Muscle layer of duodenum (tissue), 2 donors: ENCODE measurements around the gene C5orf58.

Source experiments
- H3K27ac ChIP-seq: one replicate; pipeline ENCODE4 v1.7.0; 2013; ENCODE audit warnings: mild to moderate bottlenecking, low read length
- H3K27me3 ChIP-seq: one replicate; pipeline ENCODE4 v1.7.0; 2013; ENCODE audit warnings: low read depth, mild to moderate bottlenecking, control low read depth, low read length
- H3K36me3 ChIP-seq, 2 donors: one replicate each; pipeline ENCODE4 v1.7.0; 2013; ENCODE audit warnings: low read length in 2 of 2, control low read depth in 1 of 2, mild to moderate bottlenecking in 1 of 2; ENCODE audit not compliant: insufficient read depth in 2 of 2, control insufficient read depth in 1 of 2
- H3K4me1 ChIP-seq, 2 donors: one replicate each; pipeline ENCODE4 v1.7.0; 2013; ENCODE audit warnings: low read length in 2 of 2, mild to moderate bottlenecking in 2 of 2, control low read depth in 1 of 2, moderate library complexity in 1 of 2; ENCODE audit not compliant: insufficient read depth in 2 of 2, control insufficient read depth in 1 of 2
- H3K4me3 ChIP-seq, 2 donors: one replicate each; pipeline ENCODE4 v1.7.0; 2013; ENCODE audit warnings: low read length in 2 of 2, low read depth in 1 of 2, mild to moderate bottlenecking in 1 of 2
- H3K9me3 ChIP-seq, 2 donors: one replicate each; pipeline ENCODE4 v1.7.0; 2013; ENCODE audit warnings: low read length in 2 of 2, control low read depth in 1 of 2, mild to moderate bottlenecking in 1 of 2; ENCODE audit not compliant: control insufficient read depth in 1 of 2
- donor health status: healthy.

Gene C5orf58

DNA sequence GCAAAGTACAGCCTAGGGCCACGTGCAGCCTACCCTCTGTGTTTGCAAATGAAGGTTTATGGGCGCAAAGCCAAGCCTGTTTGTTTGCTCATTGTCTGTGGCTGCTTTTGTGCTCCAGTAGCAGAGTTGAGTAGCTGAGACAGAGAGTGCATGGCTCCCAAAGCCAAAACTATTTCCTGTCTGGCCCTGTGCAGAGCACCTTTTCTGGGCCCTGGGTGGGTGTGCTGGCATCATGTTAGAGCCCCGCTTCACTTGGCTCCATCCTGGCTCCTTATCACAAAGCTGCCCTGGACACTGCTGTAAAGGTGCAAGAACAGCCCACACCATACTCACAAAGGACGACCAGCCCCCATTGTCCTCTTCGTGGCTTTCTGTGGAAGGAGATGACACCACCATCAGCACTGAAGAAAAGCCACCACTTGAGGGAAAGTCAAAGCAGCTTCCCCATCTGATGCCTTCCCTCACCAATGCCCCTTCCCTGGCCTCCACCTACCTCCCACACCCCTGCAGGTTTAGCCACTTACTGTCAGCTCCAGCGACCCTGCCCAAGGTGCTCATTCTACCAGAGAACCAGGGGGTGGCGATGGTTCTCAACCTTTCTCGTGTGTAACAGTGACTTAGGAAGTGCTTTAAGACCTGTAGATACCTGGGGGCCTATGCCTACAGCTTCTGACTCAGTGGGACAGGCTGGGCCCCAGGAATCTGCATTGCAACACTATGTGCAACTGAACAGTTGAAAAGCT, 41.4 kb downstream of the C5orf58 start:
- no peak overlapping the region for H3K27ac ChIP-seq
- H3K36me3 ChIP-seq, result peaks cover 0 to 5% of the 10 kb centered on the region in 2 donors
- no peaks in the 10 kb centered on the region for H3K9me3 ChIP-seq
- no peaks in the 10 kb centered on the region for H3K27me3 ChIP-seq
- H3K4me3 ChIP-seq, result no peak overlapping the region
- peaks cover 0 to 6% of the 10 kb centered on the region in 2 donors for H3K4me1 ChIP-seq

DNA sequence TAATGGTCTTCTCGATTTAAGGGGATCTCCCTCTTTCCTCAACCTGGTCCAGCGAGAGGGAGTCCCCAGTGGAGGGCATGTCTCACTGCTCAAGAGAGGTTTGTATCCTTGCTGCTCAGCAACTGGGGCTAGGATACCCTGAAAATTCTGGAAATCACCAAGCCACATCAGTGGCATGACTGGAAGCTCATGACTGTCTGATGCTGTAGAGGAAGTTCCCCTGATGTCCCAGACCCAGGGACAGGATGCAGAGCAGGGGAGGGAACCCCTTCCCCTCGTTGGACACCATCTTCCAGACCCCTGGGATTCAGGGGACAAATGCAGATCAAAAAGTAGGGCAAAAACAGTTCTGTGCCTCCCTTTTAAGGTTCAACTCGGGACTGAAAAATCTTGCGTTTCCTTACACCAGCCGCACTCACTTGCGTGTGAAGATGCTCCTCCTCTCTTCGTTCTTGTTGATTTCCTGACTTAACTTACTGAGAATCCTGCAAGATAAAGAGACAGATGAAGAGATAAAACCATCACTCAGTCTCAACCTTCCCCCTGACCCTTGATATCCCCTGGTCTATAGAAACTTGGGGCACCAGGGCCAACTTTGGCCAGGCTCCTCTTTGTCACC, 42.7 kb downstream of the C5orf58 start:
- H3K27ac ChIP-seq, result no peak overlapping the region
- no peak overlapping the region for H3K4me3 ChIP-seq
- peaks cover 0 to 5% of the 10 kb centered on the region in 2 donors for H3K36me3 ChIP-seq
- H3K4me1 ChIP-seq, result peaks cover 11 to 16% of the 10 kb centered on the region in 2 donors
- H3K9me3 ChIP-seq, result no peaks in the 10 kb centered on the region
- H3K27me3 ChIP-seq, result no peaks in the 10 kb centered on the region

DNA sequence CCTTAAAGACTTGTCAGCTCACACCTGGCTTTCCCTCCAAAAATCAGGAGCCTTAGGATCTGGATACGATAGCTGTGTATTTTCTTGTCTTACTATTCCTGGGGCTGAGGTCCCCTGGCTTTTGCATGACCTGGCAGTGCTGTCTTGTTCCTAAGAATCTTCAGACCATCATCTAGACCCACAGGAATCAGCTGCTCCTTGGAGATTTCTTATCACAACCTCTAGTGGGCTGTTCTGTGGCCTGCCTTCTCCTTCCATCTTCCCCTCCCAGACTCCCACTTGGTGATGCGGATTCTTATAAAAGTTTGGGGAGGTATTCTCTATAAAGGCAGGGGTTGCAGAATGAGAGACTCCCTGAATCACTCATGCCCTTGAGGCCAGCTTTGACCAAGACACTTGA, 43.4 kb downstream of the C5orf58 start:
- no peaks in the 10 kb centered on the region for H3K9me3 ChIP-seq
- H3K27me3 ChIP-seq, result no peaks in the 10 kb centered on the region
- H3K4me1 ChIP-seq, result peaks cover 11 to 21% of the 10 kb centered on the region in 2 donors
- no peak overlapping the region for H3K27ac ChIP-seq
- H3K36me3 ChIP-seq, result peaks cover 0 to 5% of the 10 kb centered on the region in 2 donors
- no peak overlapping the region for H3K4me3 ChIP-seq

DNA sequence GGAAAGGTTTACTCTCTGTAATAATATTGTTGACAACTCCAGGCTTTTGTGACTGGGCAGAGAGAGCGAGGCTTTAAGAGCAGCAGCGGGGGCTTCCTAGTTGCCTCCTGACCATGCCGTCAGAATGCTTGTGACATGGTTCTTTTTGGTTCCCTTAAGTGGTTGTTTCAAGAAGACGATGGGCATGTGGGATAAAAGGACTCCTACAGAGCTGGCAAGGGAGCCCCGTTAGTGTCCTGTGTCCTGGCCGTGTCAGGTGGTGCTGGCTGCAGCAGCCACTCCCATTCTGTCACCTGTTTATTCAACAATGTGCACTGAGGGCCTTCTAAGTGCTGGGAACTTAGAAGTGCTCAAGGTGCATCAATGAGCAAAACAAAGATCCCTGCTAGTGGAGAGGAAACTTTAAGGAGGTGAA, 45.1 kb downstream of the C5orf58 start:
- Histone ChIP-seq H3K36me3 (peaks cover 0 to 5% of the 10 kb centered on the region in 2 donors), H3K27me3 (no peaks in the 10 kb centered on the region), H3K27ac (no peak overlapping the region), H3K4me1 (peaks cover 11 to 21% of the 10 kb centered on the region in 2 donors), H3K4me3 (no peak overlapping the region), H3K9me3 (no peaks in the 10 kb centered on the region)

DNA sequence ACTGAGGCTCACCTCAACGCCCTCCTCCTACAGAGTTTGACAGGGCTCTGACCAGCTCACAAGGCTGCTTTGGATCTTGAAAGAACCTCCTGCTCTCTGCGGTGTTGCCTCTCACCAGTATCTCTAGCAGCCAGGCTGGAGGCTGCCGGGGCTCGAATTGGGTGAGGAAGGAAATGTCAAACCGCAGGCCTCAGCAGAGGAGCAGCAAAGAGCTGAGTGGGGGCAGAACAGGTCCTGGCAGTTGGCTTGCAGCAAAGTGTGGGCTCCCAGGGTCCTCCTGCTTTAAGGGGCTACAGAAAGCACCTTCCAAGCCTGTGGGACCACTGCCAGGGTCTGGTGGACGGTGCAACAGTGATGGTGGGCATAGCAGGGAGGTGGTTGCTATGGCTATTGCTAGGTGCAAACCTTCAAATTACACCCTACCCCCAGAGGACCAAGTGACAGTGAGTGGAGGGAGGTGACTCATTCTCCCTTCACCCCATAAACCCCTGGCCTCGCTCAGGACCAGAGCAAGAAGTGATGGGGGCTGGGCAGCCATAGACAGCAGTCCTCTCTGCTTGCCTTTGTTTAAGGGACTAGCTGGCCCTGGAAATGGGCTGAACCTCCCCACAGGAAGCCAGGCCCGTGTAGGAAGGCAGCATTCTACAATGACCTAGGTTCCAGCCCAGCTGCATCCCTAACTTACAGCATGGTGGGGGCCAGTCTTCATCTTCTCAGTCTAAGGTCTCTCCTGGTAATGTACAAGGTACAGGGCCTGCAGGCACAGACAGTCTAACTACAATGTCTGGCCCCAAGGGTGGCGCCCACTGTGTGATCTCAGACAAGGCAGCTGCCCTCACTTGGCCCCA, 46.0 kb downstream of the C5orf58 start:
- Histone ChIP-seq H3K4me3 (no peak overlapping the region), H3K27ac (no peak overlapping the region), H3K4me1 (peaks cover 11 to 21% of the 10 kb centered on the region in 2 donors), H3K36me3 (peaks cover 0 to 5% of the 10 kb centered on the region in 2 donors), H3K27me3 (no peaks in the 10 kb centered on the region), H3K9me3 (no peaks in the 10 kb centered on the region)

DNA sequence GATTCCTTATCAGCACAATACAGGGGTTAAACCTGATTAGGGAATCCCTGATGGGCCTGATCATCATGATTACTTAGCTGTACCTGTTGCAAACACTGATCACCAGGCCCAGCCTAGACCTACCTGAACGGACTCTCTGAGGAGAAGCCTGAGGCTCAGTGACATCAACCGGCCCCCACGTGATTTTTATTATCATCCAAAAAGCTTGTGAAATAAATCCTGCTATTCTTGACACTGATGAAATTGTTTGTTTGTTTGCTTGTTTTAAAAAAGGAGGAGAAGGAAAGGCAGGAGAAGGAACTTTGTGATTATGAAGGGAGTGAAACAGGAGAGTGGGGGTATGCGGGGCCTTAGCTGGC, 46.7 kb downstream of the C5orf58 start:
- H3K36me3 ChIP-seq, result peaks cover 0 to 5% of the 10 kb centered on the region in 2 donors
- no peak overlapping the region for H3K4me3 ChIP-seq
- H3K4me1 ChIP-seq, result peaks cover 11 to 21% of the 10 kb centered on the region in 2 donors
- peak overlapping the region; percentile 29 for H3K27ac ChIP-seq
- peaks cover 0 to 2% of the 10 kb centered on the region in 2 donors for H3K9me3 ChIP-seq
- no peaks in the 10 kb centered on the region for H3K27me3 ChIP-seq

DNA sequence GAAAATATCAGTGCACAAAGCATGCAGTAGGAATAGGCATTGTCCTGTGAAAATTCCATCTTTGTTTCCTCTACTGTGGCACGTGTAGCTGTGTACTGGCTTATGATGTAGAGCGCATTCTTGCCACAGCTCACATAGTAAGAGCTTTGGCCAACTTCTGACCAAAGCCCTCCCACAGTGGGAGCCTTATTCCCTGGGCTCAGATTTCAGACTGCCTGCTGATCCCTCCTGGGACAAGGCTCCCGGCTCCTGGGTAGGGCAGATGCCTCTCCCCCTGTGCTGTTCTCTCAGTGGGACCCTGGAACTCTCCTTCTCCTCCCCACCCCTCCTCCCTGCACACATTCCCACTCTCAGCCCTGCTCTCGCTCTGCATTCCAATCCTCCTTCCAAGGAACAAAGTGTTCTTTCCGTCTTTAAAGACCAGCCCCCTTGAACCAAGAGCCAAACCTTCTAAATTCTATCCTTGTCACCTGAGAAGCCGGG, 47.3 kb downstream of the C5orf58 start:
- Histone ChIP-seq H3K4me1 (peaks cover 11 to 21% of the 10 kb centered on the region in 2 donors), H3K27ac (peak overlapping the region; percentile 29), H3K27me3 (no peaks in the 10 kb centered on the region), H3K4me3 (no peak overlapping the region), H3K36me3 (peaks cover 0 to 5% of the 10 kb centered on the region in 2 donors), H3K9me3 (peaks cover 0 to 2% of the 10 kb centered on the region in 2 donors)

DNA sequence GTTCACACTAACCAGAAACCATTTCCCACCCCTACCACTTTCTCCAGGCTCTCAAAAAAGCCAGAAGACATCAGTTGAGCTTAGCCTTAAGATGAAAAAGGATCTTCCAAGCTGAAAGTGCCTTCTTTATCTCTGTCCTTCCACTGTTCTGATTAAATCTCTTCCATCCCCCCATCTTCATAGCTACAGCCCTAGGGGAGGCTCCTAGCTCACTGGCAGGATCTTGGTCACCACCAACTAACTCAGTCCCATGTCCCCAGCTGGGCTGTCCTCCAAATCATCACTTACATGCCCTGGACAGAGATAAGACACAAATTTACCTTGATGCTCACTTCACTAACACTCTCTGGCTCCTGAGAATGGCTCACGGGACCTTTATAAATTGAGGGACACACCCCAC, 50.5 kb downstream of the C5orf58 start:
- no peak overlapping the region for H3K4me3 ChIP-seq
- H3K9me3 ChIP-seq, result peaks cover 0 to 2% of the 10 kb centered on the region in 2 donors
- no peaks in the 10 kb centered on the region for H3K27me3 ChIP-seq
- H3K27ac ChIP-seq, result no peak overlapping the region
- H3K4me1 ChIP-seq, result peaks cover 11 to 27% of the 10 kb centered on the region in 2 donors
- H3K36me3 ChIP-seq, result no peaks in the 10 kb centered on the region

DNA sequence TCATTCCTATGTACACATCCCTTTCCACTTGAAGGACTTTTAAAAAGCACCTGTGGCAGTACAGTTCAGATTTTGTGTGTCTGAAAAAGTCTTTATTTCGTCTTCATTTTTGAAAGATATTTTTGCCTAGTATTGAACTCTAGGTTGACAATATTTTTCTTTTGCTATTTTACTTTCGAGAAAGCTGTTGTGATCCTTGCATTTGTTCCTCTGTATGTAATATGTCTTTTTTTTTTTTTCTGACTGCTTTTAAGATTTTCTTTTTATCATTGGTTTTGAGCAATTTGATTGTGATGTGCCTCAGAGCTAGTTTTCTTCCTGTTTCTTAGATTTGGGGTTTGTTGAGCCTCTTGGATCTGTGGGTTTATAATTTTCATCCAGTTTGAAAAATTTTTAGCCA, 51.4 kb downstream of the C5orf58 start:
- Histone ChIP-seq H3K36me3 (no peaks in the 10 kb centered on the region), H3K4me3 (no peak overlapping the region), H3K9me3 (peaks cover 0 to 2% of the 10 kb centered on the region in 2 donors), H3K27me3 (no peaks in the 10 kb centered on the region), H3K4me1 (peaks cover 19% of the 10 kb centered on the region in 2 donors), H3K27ac (no peak overlapping the region)

DNA sequence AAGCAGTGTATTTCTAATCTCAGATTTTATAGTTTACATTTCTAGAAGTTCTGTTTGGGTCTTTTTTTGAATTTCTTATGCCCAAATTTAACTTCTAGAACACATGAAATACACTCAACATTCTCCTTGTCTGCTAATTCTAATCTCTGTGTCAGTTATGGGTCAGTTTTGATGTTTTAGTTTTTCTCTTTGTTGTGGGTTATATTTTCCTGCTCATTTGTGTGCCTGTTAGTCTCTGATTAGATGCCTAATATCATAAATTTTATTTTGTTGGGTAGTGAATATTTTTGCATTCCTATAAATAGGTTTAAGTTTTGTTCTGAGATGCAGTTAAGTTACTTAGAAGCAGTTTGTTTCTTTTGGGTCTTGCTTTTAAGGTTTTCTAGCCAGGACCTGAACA, 52.4 kb downstream of the C5orf58 start:
- Histone ChIP-seq H3K27ac (no peak overlapping the region), H3K4me1 (peaks cover 12 to 19% of the 10 kb centered on the region in 2 donors)

DNA sequence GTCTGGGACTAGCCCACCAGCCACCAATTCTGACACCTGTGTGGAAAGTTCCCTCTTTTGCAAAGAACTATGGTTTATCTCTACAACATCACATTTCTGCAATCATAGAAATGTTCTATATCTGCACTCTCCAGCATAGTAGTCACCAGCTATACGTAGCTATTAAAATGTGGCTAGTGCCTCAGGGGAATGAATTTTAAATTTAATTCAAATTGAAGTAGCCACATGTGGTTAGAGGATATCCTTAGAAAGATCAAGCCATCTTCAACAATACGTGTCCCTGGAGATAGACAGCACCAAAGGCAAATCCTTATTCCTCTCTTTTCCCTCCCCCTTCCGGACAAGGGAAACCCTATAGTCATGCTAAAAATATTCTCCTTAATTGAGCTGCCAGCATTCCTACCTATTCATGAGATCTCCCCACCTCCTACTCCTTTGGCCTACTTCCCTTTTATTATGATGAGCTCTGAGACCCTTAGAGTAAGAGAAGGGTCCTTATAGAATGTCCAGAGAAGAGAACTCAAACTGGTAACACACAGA, 53.7 kb downstream of the C5orf58 start:
- Histone ChIP-seq H3K9me3 (peaks cover 0 to 2% of the 10 kb centered on the region in 2 donors), H3K27me3 (no peaks in the 10 kb centered on the region), H3K36me3 (no peaks in the 10 kb centered on the region), H3K4me1 (peaks cover 10 to 19% of the 10 kb centered on the region in 2 donors), H3K27ac (no peak overlapping the region), H3K4me3 (no peak overlapping the region)

More for the DNA sequence above, 52.4 kb downstream of the C5orf58 start:
- Histone ChIP-seq H3K27me3 (no peaks in the 10 kb centered on the region), H3K36me3 (no peaks in the 10 kb centered on the region), H3K9me3 (peaks cover 0 to 2% of the 10 kb centered on the region in 2 donors), H3K4me3 (no peak overlapping the region)
